Loucy (cell line): ENCODE results near the gene PPP1R26.

ENCODE experiments used
- EZH2phosphoT487 ChIP-seq: fragments of 200-600 bp; IDR thresholded peaks from 2 replicates; pipeline ENCODE4 v1.6.1; 2018; ENCODE audit warnings: antibody characterized with exemption, mild to moderate bottlenecking, moderate library complexity, borderline replicate concordance
- TF ChIP-seq, protein P1 (sequence below): fragments of 200-600 bp; sonication (generic); conservative IDR thresholded peaks from 2 replicates; pipeline ENCODE4 v1.5.1; 2014; ENCODE audit warnings: mild to moderate bottlenecking, antibody characterized with exemption, low read length

DNA sequence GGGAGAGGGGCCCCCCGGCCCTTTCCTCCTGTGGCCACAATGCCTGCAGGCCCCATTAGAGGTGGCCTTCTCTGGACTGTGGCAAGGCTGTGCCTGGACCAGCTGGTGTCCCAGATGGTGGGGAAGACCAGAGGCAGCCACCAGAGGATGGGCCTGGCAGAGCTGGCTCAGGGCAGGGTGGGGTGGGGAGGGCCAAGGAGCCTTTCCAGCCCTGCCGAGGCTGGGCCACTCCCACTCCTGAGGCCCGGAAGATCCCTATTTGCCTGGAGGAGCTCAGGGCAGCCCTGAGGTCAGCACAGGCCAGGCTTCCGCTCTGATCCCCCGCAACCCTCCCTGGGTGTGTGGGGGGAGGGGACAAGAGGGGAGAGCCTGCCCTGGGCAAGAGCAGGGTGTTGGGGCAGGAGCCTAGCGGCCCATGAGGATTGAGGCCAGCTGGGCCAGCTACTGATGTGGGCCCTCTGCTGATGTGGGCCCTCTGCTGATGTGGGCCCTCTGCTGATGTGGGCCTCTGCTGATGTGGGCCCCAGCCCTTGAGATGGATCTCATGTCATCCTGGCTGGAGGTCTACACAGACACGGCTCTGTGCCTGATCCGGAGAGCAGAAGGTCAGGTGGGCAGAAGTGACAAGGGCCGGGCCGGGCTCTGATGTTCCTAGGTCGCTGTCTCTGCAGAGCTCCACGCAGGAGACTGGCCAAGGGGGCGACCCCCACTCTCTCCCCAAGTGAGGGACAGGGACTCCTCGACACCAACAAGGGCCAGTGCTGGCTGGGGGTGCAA is 26.9 kb downstream of the PPP1R26 start:
- TF ChIP-seq, protein P1, sequence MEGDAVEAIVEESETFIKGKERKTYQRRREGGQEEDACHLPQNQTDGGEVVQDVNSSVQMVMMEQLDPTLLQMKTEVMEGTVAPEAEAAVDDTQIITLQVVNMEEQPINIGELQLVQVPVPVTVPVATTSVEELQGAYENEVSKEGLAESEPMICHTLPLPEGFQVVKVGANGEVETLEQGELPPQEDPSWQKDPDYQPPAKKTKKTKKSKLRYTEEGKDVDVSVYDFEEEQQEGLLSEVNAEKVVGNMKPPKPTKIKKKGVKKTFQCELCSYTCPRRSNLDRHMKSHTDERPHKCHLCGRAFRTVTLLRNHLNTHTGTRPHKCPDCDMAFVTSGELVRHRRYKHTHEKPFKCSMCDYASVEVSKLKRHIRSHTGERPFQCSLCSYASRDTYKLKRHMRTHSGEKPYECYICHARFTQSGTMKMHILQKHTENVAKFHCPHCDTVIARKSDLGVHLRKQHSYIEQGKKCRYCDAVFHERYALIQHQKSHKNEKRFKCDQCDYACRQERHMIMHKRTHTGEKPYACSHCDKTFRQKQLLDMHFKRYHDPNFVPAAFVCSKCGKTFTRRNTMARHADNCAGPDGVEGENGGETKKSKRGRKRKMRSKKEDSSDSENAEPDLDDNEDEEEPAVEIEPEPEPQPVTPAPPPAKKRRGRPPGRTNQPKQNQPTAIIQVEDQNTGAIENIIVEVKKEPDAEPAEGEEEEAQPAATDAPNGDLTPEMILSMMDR, result no peak
- TF ChIP-seq EZH2phosphoT487, result no peak
